H9 (cell line): ENCODE results near the gene MUSK. TPM values are rescaled to one million over a fixed set of nuclear protein-coding genes. Genes with fewer than 3 reads are reported as not detected.

ENCODE experiments used
- DNase-seq: peaks from one replicate; pipeline ENCODE4 v3.0.0-alpha.2; 2017
- H2AFZ ChIP-seq: one replicate; pipeline ENCODE4 v1.6.1; 2013; ENCODE audit warnings: mild to moderate bottlenecking, low read length, control low read depth, moderate library complexity
- H2AK5ac ChIP-seq: 2 replicates; pipeline ENCODE4 v1.6.1; 2013; ENCODE audit warnings: low read length, control low read depth, mixed read lengths; ENCODE audit not compliant: insufficient read length
- H2BK120ac ChIP-seq: one replicate; pipeline ENCODE4 v1.6.1; 2013; ENCODE audit warnings: low read depth, mild to moderate bottlenecking, low read length, control low read depth, inconsistent platforms; ENCODE audit not compliant: poor library complexity, severe bottlenecking
- H2BK12ac ChIP-seq: 2 replicates; pipeline ENCODE4 v1.6.1; 2013; ENCODE audit warnings: low read length, control low read depth, mixed read lengths, low read depth; ENCODE audit not compliant: insufficient read length
- H2BK15ac ChIP-seq: 2 replicates; pipeline ENCODE4 v1.6.1; 2013; ENCODE audit warnings: low read depth, low read length, control low read depth
- H2BK20ac ChIP-seq: one replicate; pipeline ENCODE4 v1.6.1; 2013; ENCODE audit warnings: low read depth, mild to moderate bottlenecking, low read length, control low read depth, inconsistent platforms; ENCODE audit not compliant: poor library complexity, severe bottlenecking
- H2BK5ac ChIP-seq: 2 replicates; pipeline ENCODE4 v1.6.1; 2013; ENCODE audit warnings: low read length, control low read depth, mixed read lengths; ENCODE audit not compliant: insufficient read length
- H3K14ac ChIP-seq: 2 replicates; pipeline ENCODE4 v1.6.1; 2013; ENCODE audit warnings: low read length, control low read depth; ENCODE audit not compliant: insufficient read depth
- H3K18ac ChIP-seq: 2 replicates; pipeline ENCODE4 v1.6.1; 2013; ENCODE audit warnings: low read depth, mild to moderate bottlenecking, mixed read lengths, low read length, control low read depth; ENCODE audit not compliant: insufficient read length
- H3K23ac ChIP-seq: 2 replicates; pipeline ENCODE4 v1.6.1; 2013; ENCODE audit warnings: low read length, control low read depth, mixed read lengths, low read depth; ENCODE audit not compliant: insufficient read length
- H3K23me2 ChIP-seq: 2 replicates; pipeline ENCODE4 v1.6.1; 2013; ENCODE audit warnings: low read depth, mild to moderate bottlenecking, mixed read lengths, low read length, control low read depth; ENCODE audit not compliant: insufficient read length, poor library complexity, severe bottlenecking
- H3K27ac ChIP-seq: 2 replicates; pipeline ENCODE4 v1.5.1; 2013; ENCODE audit warnings: low read length, control low read depth, mixed read lengths, low read depth; ENCODE audit not compliant: insufficient read length
- H3K27me3 ChIP-seq: 2 replicates; pipeline ENCODE4 v1.6.1; 2013; ENCODE audit warnings: low read length, control low read depth, inconsistent platforms; ENCODE audit not compliant: insufficient read depth
- H3K4ac ChIP-seq: 2 replicates; pipeline ENCODE4 v1.6.1; 2013; ENCODE audit warnings: low read depth, mild to moderate bottlenecking, control low read depth, inconsistent platforms, low read length, moderate library complexity
- H3K4me1 ChIP-seq: 2 replicates; pipeline ENCODE4 v1.6.1; 2013; ENCODE audit warnings: low read length, control low read depth, inconsistent platforms; ENCODE audit not compliant: insufficient read depth
- H3K4me2 ChIP-seq: 2 replicates; pipeline ENCODE4 v1.6.1; 2013; ENCODE audit warnings: low read length, control low read depth, mixed read lengths; ENCODE audit not compliant: insufficient read length, insufficient read depth
- H3K56ac ChIP-seq: 2 replicates; pipeline ENCODE4 v1.6.1; 2013; ENCODE audit warnings: low read depth, mild to moderate bottlenecking, mixed read lengths, low read length, control low read depth; ENCODE audit not compliant: insufficient read length
- H3K79me1 ChIP-seq: 2 replicates; pipeline ENCODE4 v1.6.1; 2013; ENCODE audit warnings: low read depth, mild to moderate bottlenecking, moderate library complexity, low read length, control low read depth, inconsistent platforms; ENCODE audit not compliant: insufficient read depth, poor library complexity, severe bottlenecking
- H3K79me2 ChIP-seq: 2 replicates; pipeline ENCODE4 v1.6.1; 2013; ENCODE audit warnings: low read length, control low read depth, inconsistent platforms; ENCODE audit not compliant: insufficient read depth
- H3K9ac ChIP-seq: 2 replicates; pipeline ENCODE4 v1.6.1; 2013; ENCODE audit warnings: low read length, control low read depth, mixed read lengths; ENCODE audit not compliant: insufficient read length; ENCODE audit errors: extremely low read depth
- H3K9me3 ChIP-seq: one replicate; pipeline ENCODE4 v1.6.1; 2013; ENCODE audit warnings: low read depth, low read length, inconsistent platforms; ENCODE audit not compliant: control insufficient read depth
- H3T11ph ChIP-seq: one replicate; pipeline ENCODE4 v1.6.1; 2013; ENCODE audit warnings: mild to moderate bottlenecking, low read length, control low read depth, inconsistent platforms
- H4K20me1 ChIP-seq: one replicate; pipeline ENCODE4 v1.6.1; 2013; ENCODE audit not compliant: control insufficient read depth, insufficient read length, insufficient read depth
- H4K5ac ChIP-seq: 2 replicates; pipeline ENCODE4 v1.6.1; 2013; ENCODE audit warnings: low read depth, mild to moderate bottlenecking, mixed read lengths, low read length, control low read depth; ENCODE audit not compliant: insufficient read length
- H4K8ac ChIP-seq: replicated peaks from 2 replicates; pipeline ENCODE4 v1.6.1; 2013; ENCODE audit warnings: low read length, control low read depth, mixed read lengths, low read depth; ENCODE audit not compliant: insufficient read length
- H4K91ac ChIP-seq: 2 replicates; pipeline ENCODE4 v1.6.1; 2013; ENCODE audit warnings: low read depth, mild to moderate bottlenecking, moderate library complexity, mixed read lengths, low read length, control low read depth; ENCODE audit not compliant: insufficient read length
- H3K27ac Mint-ChIP-seq, 3 experiments: 2 replicates in 2 of 3; 3 replicates in 1 of 3; pipeline ENCODE4 v1.8.0; 2020 to 2021; ENCODE audit warnings: mixed read lengths in 3 of 3, mild to moderate bottlenecking in 1 of 3, moderate library complexity in 1 of 3
- H3K27me3 Mint-ChIP-seq: 2 replicates; pipeline ENCODE4 v1.8.0; 2021; ENCODE audit warnings: low read depth, mild to moderate bottlenecking, moderate library complexity, mixed read lengths
- H3K36me3 Mint-ChIP-seq, 3 experiments: 2 replicates in 2 of 3; 3 replicates in 1 of 3; pipeline ENCODE4 v1.8.0; 2020 to 2021; ENCODE audit warnings: low read depth in 3 of 3, mixed read lengths in 3 of 3; ENCODE audit not compliant: insufficient read depth in 1 of 3
- H3K4me1 Mint-ChIP-seq, 2 experiments: 2 replicates each; pipeline ENCODE4 v1.8.0; 2020; ENCODE audit warnings: mixed read lengths in 2 of 2
- H3K4me3 Mint-ChIP-seq, 2 experiments: 2 replicates in 1 of 2; 3 replicates in 1 of 2; pipeline ENCODE4 v1.8.0; 2020 to 2021; ENCODE audit warnings: mild to moderate bottlenecking in 2 of 2, mixed read lengths in 2 of 2, moderate library complexity in 1 of 2
- H3K9me3 Mint-ChIP-seq, 2 experiments: 2 replicates in 1 of 2; 3 replicates in 1 of 2; pipeline ENCODE4 v1.8.0; 2020; ENCODE audit warnings: mild to moderate bottlenecking in 2 of 2, mixed read lengths in 2 of 2, moderate library complexity in 1 of 2
- CTCF ChIP-seq: fragments of 200-600 bp; sonication (generic); conservative IDR thresholded peaks from 3 replicates; pipeline ENCODE4 v1.8.0; 2021; ENCODE audit warnings: antibody characterized with exemption, mild to moderate bottlenecking
- WGBS: extraction: QIAGEN DNeasy Blood & Tissue Kit; methylation state at CpG from one replicate; pipeline ENCODE4 v1.1.7; 2013; ENCODE audit warnings: missing lambda C conversion rate, low lambda C conversion rate, mixed read lengths; ENCODE audit not compliant: insufficient read length; ENCODE audit errors: extremely low coverage; 5-methylcytosine and 5-hydroxymethylcytosine counted together
- total RNA-seq: library from RNA; stranded (reverse); gene quantifications from 2 replicates; pipeline ENCODE4 v1.2.1, GENCODE V29; 2021

Gene MUSK
- total RNA-seq, 1 experiment from 2014 or later, result not detected

- Histone ChIP-seq H3K4me1 (no peaks in the 10 kb centered on the region; the same call in 1 of the 2 replicates), H4K5ac (no peak overlapping the region), H3K4ac (no peak overlapping the region), H3K23ac (no peak overlapping the region), H2AFZ (no peak overlapping the region), H3K9ac (no peak overlapping the region), H3K9me3 (no peaks in the 10 kb centered on the region), H3K14ac (no peak overlapping the region), H3K56ac (no peak overlapping the region), H3K4me2 (no peak overlapping the region), H4K20me1 (no peaks in the 10 kb centered on the region), H2BK5ac (no peak overlapping the region), H3K79me1 (no peaks in the 10 kb centered on the region), H4K91ac (no peak overlapping the region), H2BK120ac (no peak overlapping the region), H3K27me3 (no peaks in the 10 kb centered on the region), H2BK20ac (no peak overlapping the region), H3K27ac (no peak overlapping the region), H3K23me2 (no peaks in the 10 kb centered on the region), H2BK15ac (no peak overlapping the region), H3K18ac (no peak overlapping the region), H2AK5ac (no peak overlapping the region), H4K8ac (no peak overlapping the region), H3T11ph (no peak overlapping the region), H2BK12ac (no peak overlapping the region), H3K79me2 (no peaks in the 10 kb centered on the region)
- whole genome bisulfite sequencing, result no CpG with 5 or more reads among the region's 3 CpGs
- H3K27ac Mint-ChIP-seq, result no peak overlapping the region
- H3K36me3 Mint-ChIP-seq, result no peaks in the 10 kb centered on the region
- DNase-seq, result no peak
- no peaks in the 10 kb centered on the region for H3K27me3 Mint-ChIP-seq
- no peak for TF ChIP-seq CTCF
- H3K9me3 Mint-ChIP-seq, result no peaks in the 10 kb centered on the region; a peak in 1 of 5 replicates
- no peaks in the 10 kb centered on the region for H3K4me1 Mint-ChIP-seq
- H3K4me3 Mint-ChIP-seq, result no peak overlapping the region
Measured at GRCh38 chr9:110835404-110835803, 166.8 kb downstream of the MUSK start.
